Panc1 (cell line): ENCODE results near the gene PLA2G2C.

Experiments
- CTCF ChIP-seq: fragments of 450-650 bp; IDR thresholded peaks from 2 replicates; pipeline ENCODE4 v1.5.1; 2017; ENCODE audit warnings: mild to moderate bottlenecking
- POLR2AphosphoS5 ChIP-seq: IDR thresholded peaks from 2 replicates; pipeline ENCODE4 v1.6.1; 2012; ENCODE audit warnings: mild to moderate bottlenecking, low read depth, low read length, moderate library complexity
- REST ChIP-seq, 2 experiments: IDR thresholded peaks; 2 replicates each; pipeline ENCODE4 v1.6.1; 2011 to 2012; ENCODE audit warnings: low read depth in 2 of 2, control low read depth in 1 of 2, low read length in 1 of 2, mild to moderate bottlenecking in 1 of 2, moderate library complexity in 1 of 2; ENCODE audit not compliant: insufficient read depth in 1 of 2

- TF ChIP-seq POLR2AphosphoS5 = no peak
- no peak for TF ChIP-seq REST (IDR thresholded peaks at IDR 0.05; ENCODE audit: insufficient read depth in 1 of 2, low read depth in 2 of 2, low read length in 1 of 2)
- TF ChIP-seq CTCF = peak; percentile 70
These were observed 9.1 kb upstream of the PLA2G2C start for GRCh38 chr1:20195462-20195780.
